ENCODE measurements around the gene GPR18. TPM values are rescaled to one million over a fixed set of nuclear protein-coding genes. Genes with fewer than 3 reads are reported as not detected.

The GPR18 gene
- total and polyA plus RNA-seq, 9 of the 15 experiments (the other 6 are each of a cell fraction or from before 2014, with no cell fraction given): 0.75 TPM; not detected in 8

DNA sequence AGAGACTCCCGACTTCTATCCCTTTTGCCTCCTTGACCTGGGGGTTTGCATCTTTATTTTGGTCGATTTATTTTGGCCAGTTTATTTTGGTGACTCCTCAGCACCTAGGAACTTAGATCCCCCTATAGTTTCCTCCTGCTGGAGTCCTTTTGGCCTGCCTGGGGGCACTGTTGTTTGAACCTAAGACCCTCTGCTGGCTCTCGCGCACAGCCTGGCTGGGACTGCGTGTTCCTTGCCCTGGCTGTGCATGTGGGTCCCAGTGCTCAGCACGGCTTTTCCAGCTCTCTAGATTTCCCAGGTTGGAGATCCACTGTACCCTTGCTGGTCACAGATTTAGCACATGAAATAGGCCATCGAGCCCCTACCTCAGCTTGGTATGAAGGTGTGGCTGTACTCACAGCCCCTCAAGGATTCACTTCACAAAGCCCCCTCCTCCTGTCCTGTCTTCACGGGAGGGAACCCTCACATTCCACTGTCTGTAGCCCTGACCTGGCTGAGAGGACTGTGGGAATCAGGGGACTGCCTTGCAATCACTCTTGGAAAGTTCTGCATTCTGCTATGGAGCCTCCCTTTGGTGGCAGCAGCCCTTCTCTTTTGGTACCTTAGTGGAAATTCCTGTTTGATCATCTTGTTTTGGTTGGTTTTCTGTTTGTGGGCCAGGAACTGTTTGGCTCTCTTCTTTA lies 49.2 kb downstream of the GPR18 start:
- POLR2A ChIA-PET: interaction anchor here (0.7 kb wide), 1 partner anchor 50 kb away, joined by 3 read pairs; no protein-coding TSS in a partner anchor
- in situ Hi-C loops (cut with MboI): no loop called here
- Histone ChIP-seq H3K9me1 (ENCODE audit: control insufficient read depth, insufficient read depth, low read length) (peaks cover 8% of the 10 kb centered on the region), H3K4me1 (replicated peaks in 1 of 2; ENCODE audit: control insufficient read depth in 2 of 2, insufficient read depth in 2 of 2, low read length in 2 of 2) (peaks cover 0 to 12% of the 10 kb centered on the region in 2 experiments; a peak in 3 of 5 replicates), H4K20me1 (replicated peaks; ENCODE audit: control insufficient read depth, insufficient read depth, low read length) (peaks cover 15% of the 10 kb centered on the region), H3K9me3 (replicated peaks; ENCODE audit: control insufficient read depth, insufficient read depth, low read depth, low read length) (no peaks in the 10 kb centered on the region), H3K4me2 (ENCODE audit: insufficient read depth, low read length) (no peak overlapping the region), H3K79me2 (ENCODE audit: control insufficient read depth, insufficient read depth, low read length) (peaks cover 86% of the 10 kb centered on the region), H3K36me3 (ENCODE audit: control insufficient read depth, insufficient read depth, low read length) (peaks cover 32% of the 10 kb centered on the region; the same call in 2 of the 3 replicates), H3K27me3 (ENCODE audit: control insufficient read depth in 2 of 2, insufficient read depth in 2 of 2, low read length in 2 of 2) (no peaks in the 10 kb centered on the region), H2AFZ (ENCODE audit: low read depth, low read length) (no peak overlapping the region), H3K9ac (ENCODE audit: insufficient read depth in 1 of 2, low read depth in 2 of 2, low read length in 2 of 2) (peak overlapping the region in 1 of 2 experiments; percentile 26; a peak in 1 of 4 replicates), H3K4me3 (no peak overlapping the region), H3K27ac (ENCODE audit: extremely low read depth, low read depth, low read length) (no peak overlapping the region)
- BruUV-seq (replicated peaks): no TSS peak
- TF ChIP-seq RBM14 (IDR thresholded peaks at IDR 0.05; ENCODE audit: borderline replicate concordance, insufficient read depth, low read depth, low read length) (no peak), BRD9 (IDR thresholded peaks at IDR 0.05; ENCODE audit: low read depth, partially characterized antibody) (no peak)
- FAIRE-seq (no peak), DNase-seq (ENCODE audit: extremely low read depth in 1 of 4, low spot score in 3 of 4) (no peak), ATAC-seq (no peak; the same call in 1 of the 3 replicates)
- 76% methylated on average over 6 of the region's 8 CpGs for WGBS (ENCODE audit: insufficient coverage, low coverage, missing lambda C conversion rate)
- CTCF ChIA-PET (ENCODE audit: low intra/inter-chr PET ratio): no interaction called here
- intact Hi-C loops (cut with micrococcal nuclease): no loop called here

DNA sequence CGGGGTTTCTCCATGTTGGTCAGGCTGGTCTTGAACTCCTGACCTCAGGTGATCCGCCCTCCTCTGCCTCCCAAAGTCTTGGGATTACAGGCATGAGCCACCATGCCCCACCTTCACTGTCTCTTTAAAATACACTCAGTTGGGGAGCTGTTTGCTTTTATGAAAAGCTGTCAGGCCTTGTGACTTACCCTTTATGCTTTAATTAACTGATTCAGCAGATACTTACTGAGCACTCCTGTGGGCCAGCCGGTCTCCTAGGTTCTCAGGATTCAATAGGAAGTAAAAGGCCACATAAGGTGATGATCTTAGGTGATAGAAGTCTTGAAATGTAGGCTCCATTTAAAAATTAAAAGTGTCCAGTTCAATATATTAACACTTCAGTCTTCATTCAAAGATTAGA lies 50.0 kb downstream of the GPR18 start:
- FAIRE-seq (no peak), ATAC-seq (no peak), DNase-seq (ENCODE audit: extremely low read depth in 1 of 4, low spot score in 3 of 4) (no peak)
- no peak overlapping the region for H3K27ac ChIP-seq (ENCODE audit: extremely low read depth, low read depth, low read length)
- BruUV-seq (replicated peaks): no TSS peak
- H3K9ac ChIP-seq (ENCODE audit: insufficient read depth in 1 of 2, low read depth in 2 of 2, low read length in 2 of 2): no peak overlapping the region
- H3K4me1 ChIP-seq (replicated peaks in 1 of 2; ENCODE audit: control insufficient read depth in 2 of 2, insufficient read depth in 2 of 2, low read length in 2 of 2): peaks cover 5 to 12% of the 10 kb centered on the region in 2 experiments; a peak in 3 of 5 replicates
- TF ChIP-seq ZNF316 (IDR thresholded peaks at IDR 0.05) (0 out of 2 replicates have a peak, but pooled peaks have one; percentile 13), ZNF766 (CRISPR knock-in tag; conservative IDR thresholded peaks at IDR 0.05) (no peak), TFAP4 (CRISPR knock-in tag; IDR thresholded peaks at IDR 0.05; ENCODE audit: borderline replicate concordance) (no peak)
- H3K79me2 ChIP-seq (ENCODE audit: control insufficient read depth, insufficient read depth, low read length): peaks cover 89% of the 10 kb centered on the region
- ChIA-PET POLR2A (interaction anchor here (0.7 kb wide), 1 partner anchor 50 kb away, joined by 3 read pairs; no protein-coding TSS in a partner anchor), CTCF (ENCODE audit: low intra/inter-chr PET ratio) (no interaction called here)
- intact Hi-C loops (cut with micrococcal nuclease): no loop called here
- H3K27me3 ChIP-seq (ENCODE audit: control insufficient read depth in 2 of 2, insufficient read depth in 2 of 2, low read length in 2 of 2): no peaks in the 10 kb centered on the region
- no peaks in the 10 kb centered on the region for H3K9me3 ChIP-seq (replicated peaks; ENCODE audit: control insufficient read depth, insufficient read depth, low read depth, low read length)
- H2AFZ ChIP-seq (ENCODE audit: low read depth, low read length): no peak overlapping the region
- peaks cover 11% of the 10 kb centered on the region for H3K9me1 ChIP-seq (ENCODE audit: control insufficient read depth, insufficient read depth, low read length)
- peaks cover 40% of the 10 kb centered on the region; the same call in 2 of the 3 replicates for H3K36me3 ChIP-seq (ENCODE audit: control insufficient read depth, insufficient read depth, low read length)
- H3K4me3 ChIP-seq: no peak overlapping the region
- WGBS (ENCODE audit: insufficient coverage, low coverage, missing lambda C conversion rate): 88% methylated on average over 3 of the region's 3 CpGs
- H4K20me1 ChIP-seq (replicated peaks; ENCODE audit: control insufficient read depth, insufficient read depth, low read length): peaks cover 17% of the 10 kb centered on the region
- in situ Hi-C loops (cut with MboI): no loop called here
- H3K4me2 ChIP-seq (ENCODE audit: insufficient read depth, low read length): no peak overlapping the region
